SK-N-MC (cell line): ENCODE data around the gene CELF3.

Source experiments
- EZH2 ChIP-seq: fragments of 200-600 bp; sonication (generic); IDR thresholded peaks from one replicate; pipeline ENCODE4 v1.6.1; 2017; ENCODE audit warnings: antibody characterized with exemption
- POLR2AphosphoS5 ChIP-seq: IDR thresholded peaks from 2 replicates; pipeline ENCODE4 v1.6.1; 2012; ENCODE audit warnings: mild to moderate bottlenecking, low read depth, low read length, borderline replicate concordance

GRCh38 chr1:151733126-151733525 is 16.5 kb upstream of the CELF3 start:
- TF ChIP-seq EZH2 (no peak), POLR2AphosphoS5 (no peak)
